B cell (primary cell): ENCODE data around the gene IFNAR2. TPM values are rescaled to one million over a fixed set of nuclear protein-coding genes. Genes with fewer than 3 reads are reported as not detected.

Experiments used
- ATAC-seq: fragments of 200-7000 bp; cut with Tn5 transposase; one replicate; pipeline ENCODE4 v1.10.0; 2021; ENCODE audit warnings: low read depth, mild to moderate bottlenecking, moderate number of reproducible peaks, moderate library complexity
- CTCF ChIA-PET: fragments of 350-600 bp; sonication (Branson Sonifier 250); formaldehyde crosslinking; loops from one replicate; lab custom pipeline; 2021; ENCODE audit warnings: antibody characterized with exemption, inconsistent platforms; lab: Charles Lee
- POLR2A ChIA-PET: fragments of 350-600 bp; sonication (Branson Sonifier 250); formaldehyde crosslinking; loops from one replicate; lab custom pipeline; 2021; ENCODE audit warnings: antibody characterized with exemption; lab: Charles Lee
- DNase-seq: peaks from one replicate; pipeline ENCODE4 v3.0.0; 2013
- H2AFZ ChIP-seq: 2 replicates; pipeline ENCODE4 v1.6.1; 2012; ENCODE audit warnings: mild to moderate bottlenecking, low read depth, low read length; ENCODE audit not compliant: insufficient read depth, poor library complexity, severe bottlenecking
- H3K27ac ChIP-seq, 2 donors: 1 replicate in 1 of 2; 2 replicates in 1 of 2; pipeline ENCODE4 v1.5.1; 2012 to 2013; ENCODE audit warnings: low read length in 2 of 2, mild to moderate bottlenecking in 2 of 2, moderate library complexity in 1 of 2
- H3K27me3 ChIP-seq, 4 experiments: fragments of 200-600 bp in 1 of 4; sonication (generic) in 1 of 4; replicated peaks in 1 of 4; 1 replicate in 2 of 4; 2 replicates in 2 of 4; pipeline versions ENCODE4 v1.6.1 to v1.7.0; 2013 to 2016; ENCODE audit warnings: low read length in 3 of 4, mild to moderate bottlenecking in 2 of 4, mixed read lengths in 1 of 4, moderate library complexity in 1 of 4; ENCODE audit not compliant: insufficient read depth in 4 of 4, control insufficient read depth in 3 of 4; ENCODE audit errors: control extremely low read depth in 1 of 4
- H3K36me3 ChIP-seq, 2 experiments: replicated peaks in 1 of 2; 1 replicate in 1 of 2; 2 replicates in 1 of 2; pipeline versions ENCODE4 v1.6.1 to v1.7.1; 2013; ENCODE audit warnings: low read length in 1 of 2; ENCODE audit not compliant: insufficient read depth in 2 of 2, control insufficient read depth in 1 of 2; ENCODE audit errors: control extremely low read depth in 1 of 2, extremely low read depth in 1 of 2
- H3K4me1 ChIP-seq, 2 donors: fragments of 200-600 bp in 1 of 2; sonication (generic) in 1 of 2; 1 replicate in 1 of 2; 2 replicates in 1 of 2; pipeline versions ENCODE4 v1.5.1 to v1.6.1; 2013 to 2017; ENCODE audit warnings: low read length in 2 of 2; ENCODE audit not compliant: control insufficient read depth in 2 of 2, insufficient read depth in 2 of 2
- H3K4me2 ChIP-seq: replicated peaks from 2 replicates; pipeline ENCODE3; 2012; ENCODE audit warnings: mild to moderate bottlenecking, low read depth, low read length; ENCODE audit not compliant: poor library complexity, severe bottlenecking
- H3K4me3 ChIP-seq, 5 experiments: fragments of 200-600 bp in 1 of 5; sonication (generic) in 1 of 5; 1 replicate in 3 of 5; 2 replicates in 2 of 5; pipeline versions ENCODE4 v1.5.1 to v1.7.0; 2011 to 2016; ENCODE audit warnings: low read length in 4 of 5, mild to moderate bottlenecking in 4 of 5, low read depth in 2 of 5, control low read depth in 1 of 5, moderate library complexity in 1 of 5; ENCODE audit not compliant: insufficient read depth in 1 of 5; ENCODE audit errors: control extremely low read depth in 1 of 5, extremely low read depth in 1 of 5
- H3K79me2 ChIP-seq: fragments of 200-600 bp; sonication (generic); one replicate; pipeline ENCODE4 v1.6.0; 2016; ENCODE audit warnings: low read length; ENCODE audit not compliant: control insufficient read depth, insufficient read depth
- H3K9ac ChIP-seq: fragments of 200-600 bp; sonication (generic); 2 replicates; pipeline ENCODE4 v1.6.1; 2017; ENCODE audit warnings: mild to moderate bottlenecking, low read length, moderate library complexity
- H3K9me3 ChIP-seq, 3 donors: one replicate each; pipeline versions ENCODE4 v1.6.1 to v1.7.1; 2013; ENCODE audit warnings: low read length in 2 of 3; ENCODE audit not compliant: control insufficient read depth in 2 of 3, insufficient read depth in 1 of 3; ENCODE audit errors: control extremely low read depth in 1 of 3
- H4K20me1 ChIP-seq: 2 replicates; pipeline ENCODE4 v1.6.0; 2012; ENCODE audit warnings: mild to moderate bottlenecking, low read length; ENCODE audit not compliant: insufficient read depth, control insufficient read depth, poor library complexity, severe bottlenecking
- H3K27ac Mint-ChIP-seq: one replicate; pipeline ENCODE4 v1.8.0; 2021; ENCODE audit warnings: mixed read lengths
- H3K27me3 Mint-ChIP-seq: one replicate; pipeline ENCODE4 v1.8.0; 2021; ENCODE audit warnings: mixed read lengths
- H3K4me1 Mint-ChIP-seq: one replicate; pipeline ENCODE4 v1.8.0; 2021; ENCODE audit warnings: mixed read lengths
- H3K4me3 Mint-ChIP-seq: one replicate; pipeline ENCODE4 v1.8.0; 2021; ENCODE audit warnings: mixed read lengths
- H3K9me3 Mint-ChIP-seq: one replicate; pipeline ENCODE4 v1.8.0; 2022; ENCODE audit warnings: mixed read lengths; ENCODE audit not compliant: insufficient read depth
- EZH2 ChIP-seq: IDR thresholded peaks from 2 replicates; pipeline ENCODE4 v1.6.1; 2012; ENCODE audit warnings: borderline replicate concordance, low read depth, mild to moderate bottlenecking, moderate library complexity, low read length; ENCODE audit not compliant: insufficient read depth, poor library complexity, severe bottlenecking
- WGBS: methylation state at CpG from one replicate; pipeline ENCODE4 v1.1.5; 2013; ENCODE audit warnings: missing lambda C conversion rate; ENCODE audit not compliant: insufficient coverage; 5-methylcytosine and 5-hydroxymethylcytosine counted together
- intact Hi-C: fragments of 100-400 bp; cut with micrococcal nuclease; formaldehyde crosslinking; loops from one replicate; pipeline ENCODE4 v1.10.0; 2022
- polyA plus RNA-seq: library from polyadenylated mRNA; depleted of rRNA; stranded (reverse); fragments of >200 nt; gene quantifications from 2 replicates; pipeline ENCODE4 v1.2.3, GENCODE V29; 2012
- total RNA-seq, 2 donors: library from RNA; stranded (reverse); fragments of 120-200 nt in 1 of 2; gene quantifications; 1 replicate in 1 of 2; 2 replicates in 1 of 2; pipeline versions ENCODE4 v1.2.3 to v1.2.4, GENCODE V29; 2013 to 2022
- TF ChIP-seq, protein P1 (sequence below): fragments of 200-600 bp; IDR thresholded peaks from one replicate; pipeline ENCODE4 v1.8.0; 2022; ENCODE audit warnings: antibody characterized with exemption, mild to moderate bottlenecking

The IFNAR2 gene
- total and polyA plus RNA-seq, 2 donors (not counting 1 experiment from before 2014, with no cell fraction given), result 33.0 to 45.0 TPM

DNA sequence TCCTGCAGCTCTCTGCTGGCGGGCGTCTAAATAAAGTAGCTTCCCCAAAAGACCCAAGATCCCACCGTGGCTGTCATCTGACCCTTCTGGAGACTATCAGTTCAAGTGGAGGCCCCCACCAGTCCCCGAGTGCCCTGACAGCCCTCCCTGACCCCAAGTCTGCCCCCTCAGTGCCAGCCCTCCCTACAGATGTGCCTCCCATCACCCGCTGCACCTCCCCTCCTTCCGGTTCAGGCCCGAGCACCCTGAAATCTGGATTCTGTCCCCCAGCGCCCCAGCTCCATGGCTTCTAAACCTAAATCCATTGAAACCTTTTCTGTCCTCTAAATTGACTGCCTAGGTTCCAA is 37.0 kb downstream of the IFNAR2 start:
- POLR2A ChIA-PET, result interaction anchor here (0.7 to 3.6 kb wide), 7 partner anchors 30 to 175 kb away, joined by 3 to 22 read pairs (median 9); partner anchors contain the start of gene IFNAR1
- CTCF ChIA-PET, result interaction anchor here (1.0 to 4.3 kb wide), 9 partner anchors 42 to 178 kb away, joined by 3 to 20 read pairs (median 14); partner anchors contain the start of gene IFNAR1
- no peaks in the 10 kb centered on the region for H3K27me3 ChIP-seq
- peaks cover 51% of the 10 kb centered on the region for H3K4me1 Mint-ChIP-seq
- peaks cover 7 to 34% of the 10 kb centered on the region in 2 experiments for H3K36me3 ChIP-seq
- H3K4me3 ChIP-seq, result peak overlapping the region; percentile 67 to 94 (median 87)
- H3K4me2 ChIP-seq, result peak overlapping the region; percentile 83
- no peaks in the 10 kb centered on the region for H3K27me3 Mint-ChIP-seq
- no peaks in the 10 kb centered on the region for H4K20me1 ChIP-seq
- H3K9me3 Mint-ChIP-seq, result no peaks in the 10 kb centered on the region
- H3K27ac ChIP-seq, result peak overlapping the region; percentile 82 to 91
- 3% methylated on average over 8 of the region's 8 CpGs for WGBS
- H3K9me3 ChIP-seq, result no peaks in the 10 kb centered on the region
- peaks cover 62% of the 10 kb centered on the region for H3K79me2 ChIP-seq
- H3K4me3 Mint-ChIP-seq, result peak overlapping the region; percentile 98
- DNase-seq (no peak), ATAC-seq (peak; percentile 3)
- intact Hi-C loops, result loop anchor here (1.0 to 5.0 kb wide), 5 partner anchors 37 to 539 kb away; partner anchors contain the start of genes IFNAR2 and SYNJ1
- H3K27ac Mint-ChIP-seq, result peak overlapping the region; percentile 95
- peak overlapping the region; percentile 80 for H2AFZ ChIP-seq
- peak overlapping the region; percentile 91 for H3K9ac ChIP-seq
- TF ChIP-seq, protein P1, sequence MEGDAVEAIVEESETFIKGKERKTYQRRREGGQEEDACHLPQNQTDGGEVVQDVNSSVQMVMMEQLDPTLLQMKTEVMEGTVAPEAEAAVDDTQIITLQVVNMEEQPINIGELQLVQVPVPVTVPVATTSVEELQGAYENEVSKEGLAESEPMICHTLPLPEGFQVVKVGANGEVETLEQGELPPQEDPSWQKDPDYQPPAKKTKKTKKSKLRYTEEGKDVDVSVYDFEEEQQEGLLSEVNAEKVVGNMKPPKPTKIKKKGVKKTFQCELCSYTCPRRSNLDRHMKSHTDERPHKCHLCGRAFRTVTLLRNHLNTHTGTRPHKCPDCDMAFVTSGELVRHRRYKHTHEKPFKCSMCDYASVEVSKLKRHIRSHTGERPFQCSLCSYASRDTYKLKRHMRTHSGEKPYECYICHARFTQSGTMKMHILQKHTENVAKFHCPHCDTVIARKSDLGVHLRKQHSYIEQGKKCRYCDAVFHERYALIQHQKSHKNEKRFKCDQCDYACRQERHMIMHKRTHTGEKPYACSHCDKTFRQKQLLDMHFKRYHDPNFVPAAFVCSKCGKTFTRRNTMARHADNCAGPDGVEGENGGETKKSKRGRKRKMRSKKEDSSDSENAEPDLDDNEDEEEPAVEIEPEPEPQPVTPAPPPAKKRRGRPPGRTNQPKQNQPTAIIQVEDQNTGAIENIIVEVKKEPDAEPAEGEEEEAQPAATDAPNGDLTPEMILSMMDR, result no peak
- TF ChIP-seq EZH2, result no peak
- H3K4me1 ChIP-seq, result peaks cover 34 to 51% of the 10 kb centered on the region in 2 donors

DNA sequence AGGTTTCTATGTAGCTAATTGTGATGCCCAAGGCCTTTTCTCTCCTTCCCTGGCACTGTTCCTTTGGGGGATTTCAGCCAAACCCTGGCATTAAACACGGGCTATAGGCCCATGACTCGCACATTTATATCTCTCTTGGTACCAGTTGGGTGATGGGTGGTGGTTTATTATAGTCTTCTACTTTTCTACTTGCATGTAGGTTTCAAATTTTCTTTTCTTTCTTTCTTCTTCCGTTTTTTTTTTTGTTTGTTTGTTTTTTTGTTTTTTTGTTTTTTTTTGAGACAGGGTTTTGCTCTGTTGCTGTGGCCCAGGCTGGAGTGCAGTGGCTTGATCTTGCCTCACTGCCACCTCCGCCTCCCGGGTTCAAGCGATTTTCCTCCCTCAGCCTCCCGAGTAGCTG is 37.5 kb downstream of the IFNAR2 start:
- H3K36me3 ChIP-seq, result peaks cover 8 to 35% of the 10 kb centered on the region in 2 experiments
- H3K27me3 ChIP-seq, result no peaks in the 10 kb centered on the region
- no peak for ATAC-seq
- peak overlapping the region; percentile 91 for H3K9ac ChIP-seq
- Mint-ChIP-seq H3K4me1 (peaks cover 48% of the 10 kb centered on the region), H3K27ac (peak overlapping the region; percentile 95), H3K9me3 (no peaks in the 10 kb centered on the region), H3K4me3 (peak overlapping the region; percentile 98), H3K27me3 (no peaks in the 10 kb centered on the region)
- ChIA-PET POLR2A (interaction anchor here (0.7 to 3.6 kb wide), 5 partner anchors 29 to 174 kb away, joined by 3 to 22 read pairs (median 9); partner anchors contain the start of gene IFNAR1), CTCF (interaction anchor here (0.7 to 4.3 kb wide), 10 partner anchors 41 to 194 kb away, joined by 3 to 20 read pairs (median 12); partner anchors contain the start of gene IFNAR1)
- TF ChIP-seq, protein P1, result no peak
- no peak for TF ChIP-seq EZH2
- WGBS, result 100% methylated on average over 3 of the region's 7 CpGs
- intact Hi-C loops, result loop anchor here (5.0 kb wide), 2 partner anchors 95 to 540 kb away; partner anchors contain the start of gene SYNJ1
- peak overlapping the region; percentile 80 for H2AFZ ChIP-seq
- no peak for DNase-seq
- peaks cover 66% of the 10 kb centered on the region for H3K79me2 ChIP-seq
- H3K4me2 ChIP-seq, result peak overlapping the region; percentile 83
- H3K4me1 ChIP-seq, result peaks cover 31 to 47% of the 10 kb centered on the region in 2 donors
- H3K4me3 ChIP-seq, result peak overlapping the region; percentile 67 to 94 (median 87)
- H4K20me1 ChIP-seq, result no peaks in the 10 kb centered on the region
- H3K9me3 ChIP-seq, result no peaks in the 10 kb centered on the region
- H3K27ac ChIP-seq, result peak overlapping the region; percentile 82 to 91
